ENCODE data around the gene CERS2. TPM values are rescaled to one million over a fixed set of nuclear protein-coding genes. Genes with fewer than 3 reads are reported as not detected.
A peak's percentile ranks its signal among the peaks of the same experiment; 100 is the strongest.

Gene CERS2
- total RNA-seq, result 84.8 TPM

GRCh38 chr1:150974580-150975478, at the start of gene CERS2:
Gene CERS2, minus strand, starts transcription at chr1:150974835. Its CDS starts 5,745 bp downstream, at chr1:150969090.
- Histone ChIP-seq H3K9me3 (ENCODE audit: low read depth, low read length) (no peaks in the 10 kb centered on the region), H3K4me1 (ENCODE audit: insufficient read depth, low read length) (peaks cover 83% of the 10 kb centered on the region), H3K27me3 (ENCODE audit: insufficient read depth, low read length) (no peaks in the 10 kb centered on the region), H3K4me3 (ENCODE audit: low read length) (peak within 1 kb of the TSS; percentile 77)

GRCh38 chr1:151013518-151013917, 38.9 kb upstream of the CERS2 start:
- Histone ChIP-seq H3K4me3 (ENCODE audit: low read length) (no peak overlapping the region), H3K9me3 (ENCODE audit: low read depth, low read length) (no peaks in the 10 kb centered on the region), H3K4me1 (ENCODE audit: insufficient read depth, low read length) (peaks cover 29% of the 10 kb centered on the region), H3K27me3 (ENCODE audit: insufficient read depth, low read length) (no peaks in the 10 kb centered on the region)

- H3K4me3 ChIP-seq (ENCODE audit: low read length), result no peak overlapping the region
- no peaks in the 10 kb centered on the region for H3K27me3 ChIP-seq (ENCODE audit: insufficient read depth, low read length)
- no peaks in the 10 kb centered on the region for H3K9me3 ChIP-seq (ENCODE audit: low read depth, low read length)
- H3K4me1 ChIP-seq (ENCODE audit: insufficient read depth, low read length), result peaks cover 31% of the 10 kb centered on the region
These were observed 38.2 kb upstream of the CERS2 start for GRCh38 chr1:151012684-151013471.

GRCh38 chr1:151011154-151011850, 36.7 kb upstream of the CERS2 start:
- Histone ChIP-seq H3K4me3 (ENCODE audit: low read length) (no peak overlapping the region), H3K27me3 (ENCODE audit: insufficient read depth, low read length) (no peaks in the 10 kb centered on the region), H3K4me1 (ENCODE audit: insufficient read depth, low read length) (peaks cover 47% of the 10 kb centered on the region), H3K9me3 (ENCODE audit: low read depth, low read length) (no peaks in the 10 kb centered on the region)

DNA sequence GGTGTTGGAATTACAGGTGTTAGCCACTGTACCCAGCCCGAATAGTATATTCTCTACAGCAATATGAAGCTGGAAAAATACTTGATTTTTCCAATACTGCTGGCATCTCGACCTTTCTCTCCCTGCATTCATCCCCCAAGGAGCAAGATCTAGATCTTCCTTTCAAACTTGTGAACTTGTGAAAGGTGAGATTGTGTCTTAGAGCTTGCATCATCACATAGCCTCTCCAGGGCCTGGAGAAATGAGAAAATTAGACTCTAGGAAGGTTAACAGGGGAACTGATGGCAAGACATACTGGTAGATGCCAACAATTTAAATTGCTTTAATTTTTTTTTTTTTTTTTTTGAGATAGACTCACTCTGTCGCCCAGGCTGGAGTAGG, 35.7 kb upstream of the CERS2 start:
- no peaks in the 10 kb centered on the region for H3K27me3 ChIP-seq (ENCODE audit: insufficient read depth, low read length)
- no peaks in the 10 kb centered on the region for H3K9me3 ChIP-seq (ENCODE audit: low read depth, low read length)
- H3K4me3 ChIP-seq (ENCODE audit: low read length), result no peak overlapping the region
- peaks cover 57% of the 10 kb centered on the region for H3K4me1 ChIP-seq (ENCODE audit: insufficient read depth, low read length)

- peaks cover 62% of the 10 kb centered on the region for H3K4me1 ChIP-seq (ENCODE audit: insufficient read depth, low read length)
- no peaks in the 10 kb centered on the region for H3K9me3 ChIP-seq (ENCODE audit: low read depth, low read length)
- H3K4me3 ChIP-seq (ENCODE audit: low read length), result no peak overlapping the region
- H3K27me3 ChIP-seq (ENCODE audit: insufficient read depth, low read length), result no peaks in the 10 kb centered on the region
These were observed 35.2 kb upstream of the CERS2 start for GRCh38 chr1:151009674-151010345.

DNA sequence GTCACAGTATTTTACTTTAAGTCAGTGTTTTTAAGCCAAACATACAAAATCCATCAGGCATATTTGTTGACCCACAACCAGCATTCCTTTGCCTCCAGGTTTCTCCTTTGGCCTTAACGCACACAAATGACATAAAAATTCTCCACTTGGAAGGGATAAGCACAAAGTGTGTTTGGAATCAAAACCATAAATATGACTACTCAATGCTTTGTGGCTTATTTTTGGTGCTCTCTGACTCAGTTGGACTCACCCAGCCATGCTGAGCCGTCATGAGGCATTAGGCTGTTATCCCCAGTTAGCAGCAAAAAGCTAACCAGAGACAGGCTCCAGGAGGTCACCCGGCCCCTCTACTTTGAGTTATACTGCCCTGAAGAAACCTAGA, 34.6 kb upstream of the CERS2 start:
- H3K4me1 ChIP-seq (ENCODE audit: insufficient read depth, low read length), result peaks cover 68% of the 10 kb centered on the region
- no peaks in the 10 kb centered on the region for H3K9me3 ChIP-seq (ENCODE audit: low read depth, low read length)
- no peaks in the 10 kb centered on the region for H3K27me3 ChIP-seq (ENCODE audit: insufficient read depth, low read length)
- peak overlapping the region; percentile 63 for H3K4me3 ChIP-seq (ENCODE audit: low read length)

- Histone ChIP-seq H3K4me3 (ENCODE audit: low read length) (peak within 1 kb of the TSS; percentile 63), H3K27me3 (ENCODE audit: insufficient read depth, low read length) (no peaks in the 10 kb centered on the region), H3K4me1 (ENCODE audit: insufficient read depth, low read length) (peaks cover 73% of the 10 kb centered on the region), H3K9me3 (ENCODE audit: low read depth, low read length) (no peaks in the 10 kb centered on the region)
These were observed 33.9 kb upstream of the CERS2 start, which contains the start of gene PRUNE1 for GRCh38 chr1:151008244-151009205. Gene PRUNE1, plus strand, starts transcription at chr1:151008449. Its CDS starts 184 bp downstream, at chr1:151008633.

DNA sequence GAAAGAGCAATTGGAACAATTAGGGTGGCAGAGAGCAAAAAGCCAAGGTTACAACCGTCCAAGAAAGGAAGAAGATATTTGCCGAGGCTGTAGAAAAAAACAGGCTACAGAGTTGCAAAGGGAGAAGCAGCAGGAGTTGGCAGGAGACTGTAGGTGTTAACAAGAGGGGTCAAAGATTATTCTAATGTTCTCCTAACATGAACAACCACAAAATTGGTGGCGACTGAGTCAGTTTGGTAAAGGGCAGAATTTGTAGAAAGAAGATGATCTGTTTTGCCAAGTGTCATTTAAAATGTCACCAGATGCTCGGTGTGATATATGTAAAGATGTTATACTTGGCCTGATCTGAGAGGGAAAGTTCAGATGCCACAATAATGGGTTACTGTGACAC, 33.2 kb upstream of the CERS2 start:
- Histone ChIP-seq H3K4me3 (ENCODE audit: low read length) (peak overlapping the region; percentile 63), H3K9me3 (ENCODE audit: low read depth, low read length) (no peaks in the 10 kb centered on the region), H3K4me1 (ENCODE audit: insufficient read depth, low read length) (peaks cover 75% of the 10 kb centered on the region)

GRCh38 chr1:151006327-151007052, 31.9 kb upstream of the CERS2 start, which contains the start of gene MINDY1:
Gene MINDY1, minus strand, starts transcription at chr1:151006902. Its CDS starts 4,285 bp downstream, at chr1:151002617.
- H3K27me3 ChIP-seq (ENCODE audit: insufficient read depth, low read length), result no peaks in the 10 kb centered on the region
- peak within 1 kb of the TSS; percentile 59 for H3K4me3 ChIP-seq (ENCODE audit: low read length)
- H3K4me1 ChIP-seq (ENCODE audit: insufficient read depth, low read length), result peaks cover 88% of the 10 kb centered on the region
- no peaks in the 10 kb centered on the region for H3K9me3 ChIP-seq (ENCODE audit: low read depth, low read length)

More for the DNA sequence above, 33.2 kb upstream of the CERS2 start:
- no peaks in the 10 kb centered on the region for H3K27me3 ChIP-seq (ENCODE audit: insufficient read depth, low read length)

- Histone ChIP-seq H3K9me3 (ENCODE audit: low read depth, low read length) (no peaks in the 10 kb centered on the region), H3K4me3 (ENCODE audit: low read length) (peak overlapping the region; percentile 59), H3K4me1 (ENCODE audit: insufficient read depth, low read length) (peaks cover 95% of the 10 kb centered on the region), H3K27me3 (ENCODE audit: insufficient read depth, low read length) (no peaks in the 10 kb centered on the region)
These were observed 31.2 kb upstream of the CERS2 start for GRCh38 chr1:151005729-151006319.

DNA sequence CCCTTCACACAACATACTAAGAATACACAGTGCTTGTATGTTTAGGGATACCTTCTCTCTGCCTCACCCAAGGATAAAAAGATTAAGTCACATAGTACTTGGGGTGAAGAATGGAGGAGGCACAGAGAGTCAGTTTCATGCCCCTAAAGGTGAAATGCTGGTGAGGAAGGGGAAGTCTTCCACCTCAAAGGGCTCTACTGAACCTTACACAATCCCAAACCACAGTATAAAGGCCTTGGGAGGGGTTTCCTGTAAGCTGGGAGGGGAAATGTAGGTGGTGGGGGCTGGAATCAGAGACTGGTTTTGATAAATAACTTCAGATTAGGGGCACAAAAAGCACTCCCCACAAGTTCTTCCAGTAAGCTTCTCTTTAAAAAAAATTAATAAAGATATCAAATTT, 28.5 kb upstream of the CERS2 start:
- peak overlapping the region; percentile 28 for H3K4me3 ChIP-seq (ENCODE audit: low read length)
- no peaks in the 10 kb centered on the region for H3K9me3 ChIP-seq (ENCODE audit: low read depth, low read length)
- H3K27me3 ChIP-seq (ENCODE audit: insufficient read depth, low read length), result no peaks in the 10 kb centered on the region
- H3K4me1 ChIP-seq (ENCODE audit: insufficient read depth, low read length), result peaks cover 93% of the 10 kb centered on the region

DNA sequence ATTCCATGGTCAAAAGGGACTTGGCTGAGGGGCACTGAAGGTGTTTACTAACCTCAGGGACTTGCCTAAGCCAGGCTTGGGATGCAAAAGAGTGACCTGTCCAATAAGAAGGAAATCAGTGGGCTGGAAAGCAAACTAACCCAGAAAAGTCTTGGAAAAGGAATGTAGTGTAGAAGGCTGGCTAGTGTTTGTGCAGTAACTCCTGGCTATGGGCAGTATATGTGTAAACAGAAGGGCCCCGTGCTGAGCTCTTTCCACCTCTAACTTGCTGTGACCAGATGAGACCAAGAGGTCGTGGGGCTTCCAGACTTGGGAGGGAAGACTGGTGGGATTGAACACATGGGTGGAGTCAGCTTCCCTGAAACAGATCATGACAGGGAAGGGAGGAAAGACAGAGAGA, 28.0 kb upstream of the CERS2 start:
- no peak overlapping the region for H3K4me3 ChIP-seq (ENCODE audit: low read length)
- H3K27me3 ChIP-seq (ENCODE audit: insufficient read depth, low read length), result no peaks in the 10 kb centered on the region
- H3K4me1 ChIP-seq (ENCODE audit: insufficient read depth, low read length), result peaks cover 89% of the 10 kb centered on the region
- no peaks in the 10 kb centered on the region for H3K9me3 ChIP-seq (ENCODE audit: low read depth, low read length)
